ENCODE measurements around the gene FGF7. TPM values are rescaled to one million over a fixed set of nuclear protein-coding genes. Genes with fewer than 3 reads are reported as not detected.
"Not testable (repeated sequence)": the region's sequence is repeated elsewhere in the genome, so short reads cannot be mapped to it uniquely, and the experiment has no call there.

Gene FGF7
- total RNA-seq, 1 experiment from 2014 or later = not detected

DNA sequence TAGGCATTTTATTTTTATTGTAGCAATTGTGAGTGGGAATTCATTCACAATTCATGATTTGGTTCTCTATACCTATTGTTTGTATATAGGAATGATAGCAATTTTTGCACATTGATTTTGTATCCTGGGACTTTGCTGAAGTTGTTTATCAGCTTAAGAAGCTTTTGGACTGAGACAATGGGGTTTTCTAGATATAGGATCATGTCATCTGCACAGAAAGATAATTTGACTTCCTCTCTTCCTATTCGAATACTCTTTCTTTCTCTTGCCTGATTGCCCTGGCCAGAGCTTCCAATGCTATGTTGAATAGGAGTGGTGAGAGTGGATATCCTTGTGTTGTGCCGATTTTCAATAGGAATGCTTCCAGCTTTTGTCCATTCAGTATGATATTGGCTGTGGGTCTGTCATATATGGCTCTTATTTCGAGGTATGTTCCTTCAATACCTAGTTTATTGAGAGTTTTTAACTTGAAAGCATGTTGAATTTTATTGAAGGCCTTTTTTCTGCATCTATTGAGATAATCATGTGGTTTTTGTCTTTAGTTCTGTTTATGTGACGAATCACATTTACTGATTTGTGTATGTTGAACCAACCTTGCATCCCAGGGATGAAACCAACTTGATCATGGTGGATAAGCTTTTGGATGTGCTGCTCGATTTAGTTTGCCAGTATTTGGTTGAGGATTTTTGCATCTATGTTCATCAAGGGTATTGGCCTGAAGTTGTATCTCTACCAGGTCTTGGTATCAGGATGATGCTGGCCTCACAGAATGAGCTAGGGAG is 20.3 kb upstream of the FGF7 start:
- H3K27me3 ChIP-seq (ENCODE audit: low read length); CTCF ChIA-PET; H3K79me2 ChIP-seq (ENCODE audit: low read length); DNase-seq; H2AFZ ChIP-seq (ENCODE audit: low read length); H4K20me1 ChIP-seq (ENCODE audit: low read length); H3F3A ChIP-seq (ENCODE audit: low read length, unreplicated experiment); H3K9me2 ChIP-seq (replicated peaks; ENCODE audit: low read length); intact Hi-C loops (cut with micrococcal nuclease); H3K36me3 ChIP-seq (ENCODE audit: low read depth, low read length); H3K27ac ChIP-seq (ENCODE audit: low read length); H3K4me2 ChIP-seq (ENCODE audit: low read length); H3K9ac ChIP-seq (ENCODE audit: low read length); H3K9me3 ChIP-seq (ENCODE audit: low read length); ATAC-seq; H3K4me1 ChIP-seq (ENCODE audit: insufficient read depth, low read length); BruUV-seq (replicated peaks); POLR2A ChIA-PET (ENCODE audit: unreplicated experiment); H3K4me3 ChIP-seq (ENCODE audit: low read length): not testable (repeated sequence)

DNA sequence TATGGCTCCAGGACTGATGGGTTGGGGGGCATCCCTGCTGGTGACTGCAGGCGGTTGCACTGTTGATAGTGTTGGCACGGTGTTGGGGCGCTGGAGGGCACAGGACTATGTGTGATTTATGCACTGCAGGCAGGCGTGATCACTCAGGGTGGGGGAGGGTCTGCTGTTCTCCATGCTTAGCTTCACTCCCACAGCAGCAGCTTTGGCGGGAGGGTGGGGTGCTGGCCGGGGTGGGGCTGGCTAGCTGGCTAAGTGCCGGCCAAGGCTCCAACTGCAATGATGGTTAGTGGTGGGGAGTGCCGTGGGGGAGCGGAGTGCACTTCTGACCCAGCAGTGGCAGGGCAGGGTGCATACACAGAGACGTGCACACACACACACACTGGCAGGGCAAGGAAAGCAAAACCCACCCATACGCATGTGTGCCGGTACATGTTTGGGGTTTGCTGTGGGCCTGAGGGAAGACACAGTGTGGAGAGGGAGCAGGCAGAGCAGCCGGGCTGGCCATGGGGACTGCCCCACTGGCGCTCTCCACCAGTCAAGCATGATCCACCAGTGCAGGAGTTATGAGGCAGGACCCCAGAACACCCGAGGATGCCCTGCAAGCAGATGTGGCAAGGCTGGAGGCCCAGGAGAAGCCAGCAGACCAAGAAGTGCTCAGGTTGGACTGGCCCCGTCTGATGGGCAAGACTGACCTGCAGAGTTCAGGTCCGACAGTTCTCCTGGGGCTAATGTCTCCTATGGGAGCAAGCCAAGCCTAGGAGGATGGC is 16.5 kb upstream of the FGF7 start:
- intact Hi-C loops (cut with micrococcal nuclease) = no loop called here
- BruUV-seq (replicated peaks) = no TSS peak
- DNase-seq = no peak

DNA sequence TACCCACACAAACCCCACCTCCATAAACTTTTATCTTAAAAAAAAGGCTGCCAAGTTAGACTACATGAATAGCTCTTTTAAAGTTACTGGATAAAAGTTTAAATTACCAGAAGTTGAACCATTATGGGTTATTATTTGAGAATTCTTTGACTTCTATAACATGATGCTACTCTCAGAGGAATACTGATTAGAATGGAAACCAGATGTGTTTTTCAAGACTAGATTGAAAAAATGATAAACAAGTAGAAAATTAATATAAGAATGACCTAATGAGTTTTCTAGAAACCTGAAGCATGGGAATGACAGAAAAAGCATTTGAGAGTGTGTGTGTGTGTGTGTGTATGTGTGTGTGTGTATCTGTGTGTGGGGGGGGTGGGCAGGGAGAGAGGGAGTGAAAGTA is 12.4 kb upstream of the FGF7 start:
- no peak for ATAC-seq
- H2AFZ ChIP-seq (ENCODE audit: low read length) = no peak overlapping the region
- no peak overlapping the region for H3K4me3 ChIP-seq (ENCODE audit: low read length)
- no peaks in the 10 kb centered on the region for H3K36me3 ChIP-seq (ENCODE audit: low read depth, low read length)
- intact Hi-C loops (cut with micrococcal nuclease) = no loop called here
- no peak overlapping the region for H3K4me2 ChIP-seq (ENCODE audit: low read length)
- H3K9ac ChIP-seq (ENCODE audit: low read length) = no peak overlapping the region
- no peaks in the 10 kb centered on the region for H3K27me3 ChIP-seq (ENCODE audit: low read length)
- H3F3A ChIP-seq (ENCODE audit: low read length, unreplicated experiment) = no peaks in the 10 kb centered on the region
- H3K9me2 ChIP-seq (replicated peaks; ENCODE audit: low read length) = no peaks in the 10 kb centered on the region
- no peaks in the 10 kb centered on the region for H3K79me2 ChIP-seq (ENCODE audit: low read length)
- ChIA-PET CTCF (no interaction called here), POLR2A (ENCODE audit: unreplicated experiment) (no interaction called here)
- no peaks in the 10 kb centered on the region for H4K20me1 ChIP-seq (ENCODE audit: low read length)
- no peak for DNase-seq
- no peaks in the 10 kb centered on the region for H3K9me3 ChIP-seq (ENCODE audit: low read length)
- no TSS peak for BruUV-seq (replicated peaks)
- H3K27ac ChIP-seq (ENCODE audit: low read length) = no peak overlapping the region
- TF ChIP-seq EZH2 (IDR thresholded peaks at IDR 0.05; ENCODE audit: low read length, unreplicated experiment) (no peak), EZH2phosphoT487 (IDR thresholded peaks at IDR 0.05; ENCODE audit: borderline replicate concordance, low read length) (no peak)
- TF ChIP-seq, protein P1, sequence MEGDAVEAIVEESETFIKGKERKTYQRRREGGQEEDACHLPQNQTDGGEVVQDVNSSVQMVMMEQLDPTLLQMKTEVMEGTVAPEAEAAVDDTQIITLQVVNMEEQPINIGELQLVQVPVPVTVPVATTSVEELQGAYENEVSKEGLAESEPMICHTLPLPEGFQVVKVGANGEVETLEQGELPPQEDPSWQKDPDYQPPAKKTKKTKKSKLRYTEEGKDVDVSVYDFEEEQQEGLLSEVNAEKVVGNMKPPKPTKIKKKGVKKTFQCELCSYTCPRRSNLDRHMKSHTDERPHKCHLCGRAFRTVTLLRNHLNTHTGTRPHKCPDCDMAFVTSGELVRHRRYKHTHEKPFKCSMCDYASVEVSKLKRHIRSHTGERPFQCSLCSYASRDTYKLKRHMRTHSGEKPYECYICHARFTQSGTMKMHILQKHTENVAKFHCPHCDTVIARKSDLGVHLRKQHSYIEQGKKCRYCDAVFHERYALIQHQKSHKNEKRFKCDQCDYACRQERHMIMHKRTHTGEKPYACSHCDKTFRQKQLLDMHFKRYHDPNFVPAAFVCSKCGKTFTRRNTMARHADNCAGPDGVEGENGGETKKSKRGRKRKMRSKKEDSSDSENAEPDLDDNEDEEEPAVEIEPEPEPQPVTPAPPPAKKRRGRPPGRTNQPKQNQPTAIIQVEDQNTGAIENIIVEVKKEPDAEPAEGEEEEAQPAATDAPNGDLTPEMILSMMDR (conservative IDR thresholded peaks at IDR 0.05; ENCODE audit: low read depth, low read length) = no peak
- peaks cover 9% of the 10 kb centered on the region for H3K4me1 ChIP-seq (ENCODE audit: insufficient read depth, low read length)

More for the DNA sequence above, 16.5 kb upstream of the FGF7 start:
- Histone ChIP-seq H3K4me3 (ENCODE audit: low read length) (no peak overlapping the region), H3K9me2 (replicated peaks; ENCODE audit: low read length) (no peaks in the 10 kb centered on the region), H3K27me3 (ENCODE audit: low read length) (no peaks in the 10 kb centered on the region), H4K20me1 (ENCODE audit: low read length) (no peaks in the 10 kb centered on the region), H3K4me2 (ENCODE audit: low read length) (no peak overlapping the region), H3K9me3 (ENCODE audit: low read length) (no peaks in the 10 kb centered on the region), H3K9ac (ENCODE audit: low read length) (no peak overlapping the region), H3K79me2 (ENCODE audit: low read length) (no peaks in the 10 kb centered on the region), H3F3A (ENCODE audit: low read length, unreplicated experiment) (no peaks in the 10 kb centered on the region), H2AFZ (ENCODE audit: low read length) (no peak overlapping the region), H3K4me1 (ENCODE audit: insufficient read depth, low read length) (no peaks in the 10 kb centered on the region), H3K36me3 (ENCODE audit: low read depth, low read length) (no peaks in the 10 kb centered on the region), H3K27ac (ENCODE audit: low read length) (no peak overlapping the region)
- CTCF ChIA-PET = no interaction called here
- no peak for ATAC-seq
- POLR2A ChIA-PET (ENCODE audit: unreplicated experiment) = no interaction called here
- no peak for TF ChIP-seq EZH2phosphoT487 (IDR thresholded peaks at IDR 0.05; ENCODE audit: borderline replicate concordance, low read length)
- TF ChIP-seq EZH2 (IDR thresholded peaks at IDR 0.05; ENCODE audit: low read length, unreplicated experiment) = no peak
- TF ChIP-seq, protein P1 (conservative IDR thresholded peaks at IDR 0.05; ENCODE audit: low read depth, low read length) = no peak
